HEK293 (cell line): ENCODE results near the gene CCNG1.

Experiments used
- ZNF629 ChIP-seq: fragments of 450-650 bp; formaldehyde crosslinking; IDR thresholded peaks from 2 replicates; pipeline ENCODE4 v1.5.1; 2017; ENCODE audit warnings: missing biosample characterization, missing genetic modification characterization
- TF ChIP-seq, protein P1 (sequence below): fragments of 450-650 bp; formaldehyde crosslinking; IDR thresholded peaks from 2 replicates; pipeline ENCODE4 v1.5.0; 2017; ENCODE audit warnings: missing biosample characterization, missing genetic modification characterization, borderline replicate concordance

DNA sequence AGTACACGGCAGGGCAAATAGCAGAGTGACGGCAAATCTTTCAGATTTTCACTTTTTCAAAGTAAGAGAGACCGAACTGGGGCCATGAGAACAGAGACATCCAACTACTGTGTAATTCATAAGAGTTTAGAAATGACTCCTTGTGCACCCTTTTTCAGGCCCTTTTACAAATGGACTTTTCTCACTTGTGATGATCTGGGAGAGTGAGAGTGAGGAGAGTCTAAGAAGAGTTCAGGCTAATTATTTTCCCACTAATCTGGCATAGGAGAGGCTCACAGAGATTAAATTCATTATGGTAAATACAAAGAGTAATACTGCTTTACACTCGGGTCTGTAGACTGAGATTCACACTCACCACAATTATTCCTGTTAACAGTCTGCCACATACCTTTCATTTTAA, 880 bp upstream of the CCNG1 start:
- TF ChIP-seq ZNF629 (tag by site-specific recombination): no peak
- TF ChIP-seq, protein P1, sequence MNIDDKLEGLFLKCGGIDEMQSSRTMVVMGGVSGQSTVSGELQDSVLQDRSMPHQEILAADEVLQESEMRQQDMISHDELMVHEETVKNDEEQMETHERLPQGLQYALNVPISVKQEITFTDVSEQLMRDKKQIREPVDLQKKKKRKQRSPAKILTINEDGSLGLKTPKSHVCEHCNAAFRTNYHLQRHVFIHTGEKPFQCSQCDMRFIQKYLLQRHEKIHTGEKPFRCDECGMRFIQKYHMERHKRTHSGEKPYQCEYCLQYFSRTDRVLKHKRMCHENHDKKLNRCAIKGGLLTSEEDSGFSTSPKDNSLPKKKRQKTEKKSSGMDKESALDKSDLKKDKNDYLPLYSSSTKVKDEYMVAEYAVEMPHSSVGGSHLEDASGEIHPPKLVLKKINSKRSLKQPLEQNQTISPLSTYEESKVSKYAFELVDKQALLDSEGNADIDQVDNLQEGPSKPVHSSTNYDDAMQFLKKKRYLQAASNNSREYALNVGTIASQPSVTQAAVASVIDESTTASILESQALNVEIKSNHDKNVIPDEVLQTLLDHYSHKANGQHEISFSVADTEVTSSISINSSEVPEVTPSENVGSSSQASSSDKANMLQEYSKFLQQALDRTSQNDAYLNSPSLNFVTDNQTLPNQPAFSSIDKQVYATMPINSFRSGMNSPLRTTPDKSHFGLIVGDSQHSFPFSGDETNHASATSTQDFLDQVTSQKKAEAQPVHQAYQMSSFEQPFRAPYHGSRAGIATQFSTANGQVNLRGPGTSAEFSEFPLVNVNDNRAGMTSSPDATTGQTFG (tag by site-specific recombination): no peak
